ENCODE results near the gene NELL1. TPM values are rescaled to one million over a fixed set of nuclear protein-coding genes. Genes with fewer than 3 reads are reported as not detected.

The NELL1 gene
- total RNA-seq, 1 donor from 2014 or later, result not detected

DNA sequence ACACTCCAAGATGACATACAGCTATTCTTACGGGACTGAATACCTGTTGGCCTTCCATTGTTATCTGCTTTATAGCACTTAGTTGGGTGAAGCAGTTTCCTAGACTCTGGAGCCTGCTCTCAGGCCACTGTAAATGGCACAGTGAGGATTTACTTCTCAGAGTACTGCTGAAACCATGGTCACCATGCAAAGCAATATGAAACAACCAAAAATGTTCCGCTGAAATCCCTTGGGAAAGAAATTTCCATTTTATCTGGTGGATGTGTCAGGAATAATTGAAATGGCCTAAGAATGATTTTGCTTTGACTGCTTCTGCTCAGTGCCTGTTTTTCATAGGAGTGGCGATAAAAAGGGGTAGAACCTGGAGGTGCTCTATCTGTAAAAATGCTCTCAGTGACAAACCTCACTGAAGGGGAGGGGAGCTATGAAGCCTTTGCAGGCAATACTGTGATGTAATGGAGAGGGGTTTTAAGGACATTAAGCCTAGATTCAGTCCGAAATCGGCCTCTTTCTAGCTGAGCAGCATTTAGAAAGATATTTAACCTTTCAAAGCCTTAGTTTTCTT lies 871.9 kb downstream of the NELL1 start:
- Mint-ChIP-seq H3K4me3 (no peak overlapping the region), H3K36me3 (ENCODE audit: low read depth) (no peaks in the 10 kb centered on the region), H3K9me3 (peaks cover 4% of the 10 kb centered on the region), H3K4me1 (no peaks in the 10 kb centered on the region), H3K27me3 (no peaks in the 10 kb centered on the region), H3K27ac (no peak overlapping the region)
- CTCF ChIA-PET, result no interaction called here
- TF ChIP-seq, protein P1, sequence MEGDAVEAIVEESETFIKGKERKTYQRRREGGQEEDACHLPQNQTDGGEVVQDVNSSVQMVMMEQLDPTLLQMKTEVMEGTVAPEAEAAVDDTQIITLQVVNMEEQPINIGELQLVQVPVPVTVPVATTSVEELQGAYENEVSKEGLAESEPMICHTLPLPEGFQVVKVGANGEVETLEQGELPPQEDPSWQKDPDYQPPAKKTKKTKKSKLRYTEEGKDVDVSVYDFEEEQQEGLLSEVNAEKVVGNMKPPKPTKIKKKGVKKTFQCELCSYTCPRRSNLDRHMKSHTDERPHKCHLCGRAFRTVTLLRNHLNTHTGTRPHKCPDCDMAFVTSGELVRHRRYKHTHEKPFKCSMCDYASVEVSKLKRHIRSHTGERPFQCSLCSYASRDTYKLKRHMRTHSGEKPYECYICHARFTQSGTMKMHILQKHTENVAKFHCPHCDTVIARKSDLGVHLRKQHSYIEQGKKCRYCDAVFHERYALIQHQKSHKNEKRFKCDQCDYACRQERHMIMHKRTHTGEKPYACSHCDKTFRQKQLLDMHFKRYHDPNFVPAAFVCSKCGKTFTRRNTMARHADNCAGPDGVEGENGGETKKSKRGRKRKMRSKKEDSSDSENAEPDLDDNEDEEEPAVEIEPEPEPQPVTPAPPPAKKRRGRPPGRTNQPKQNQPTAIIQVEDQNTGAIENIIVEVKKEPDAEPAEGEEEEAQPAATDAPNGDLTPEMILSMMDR (IDR thresholded peaks at IDR 0.05), result no peak
- ATAC-seq (ENCODE audit: low read depth) (no peak), DNase-seq (no peak)
- POLR2A ChIA-PET, result no interaction called here
- intact Hi-C loops (cut with micrococcal nuclease), result no loop called here

DNA sequence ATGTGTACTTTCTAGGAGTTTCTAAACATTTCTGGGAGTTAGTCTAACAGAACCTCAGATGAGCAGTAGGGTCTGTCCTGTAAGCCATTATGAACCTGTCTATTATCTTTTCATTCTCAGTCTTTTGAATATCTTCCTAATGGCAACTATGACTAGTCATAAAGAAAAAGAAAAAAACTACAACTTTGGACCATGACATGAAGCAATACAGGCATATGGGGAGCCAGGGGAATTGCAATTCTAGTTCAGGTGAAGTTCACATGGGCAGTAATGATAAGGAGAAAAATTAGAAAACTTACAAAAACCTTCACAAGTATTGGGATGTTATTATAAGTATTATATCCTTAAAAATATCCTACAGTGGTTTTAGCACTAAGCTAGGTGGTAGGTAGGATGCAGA lies 874.5 kb downstream of the NELL1 start:
- DNase-seq (no peak), ATAC-seq (ENCODE audit: low read depth) (no peak)
- TF ChIP-seq, protein P1 (IDR thresholded peaks at IDR 0.05), result no peak
- Mint-ChIP-seq H3K27me3 (no peaks in the 10 kb centered on the region), H3K27ac (no peak overlapping the region), H3K4me1 (no peaks in the 10 kb centered on the region), H3K9me3 (peaks cover 6% of the 10 kb centered on the region), H3K36me3 (ENCODE audit: low read depth) (no peaks in the 10 kb centered on the region), H3K4me3 (no peak overlapping the region)
- intact Hi-C loops (cut with micrococcal nuclease), result no loop called here
- ChIA-PET POLR2A (no interaction called here), CTCF (no interaction called here)

DNA sequence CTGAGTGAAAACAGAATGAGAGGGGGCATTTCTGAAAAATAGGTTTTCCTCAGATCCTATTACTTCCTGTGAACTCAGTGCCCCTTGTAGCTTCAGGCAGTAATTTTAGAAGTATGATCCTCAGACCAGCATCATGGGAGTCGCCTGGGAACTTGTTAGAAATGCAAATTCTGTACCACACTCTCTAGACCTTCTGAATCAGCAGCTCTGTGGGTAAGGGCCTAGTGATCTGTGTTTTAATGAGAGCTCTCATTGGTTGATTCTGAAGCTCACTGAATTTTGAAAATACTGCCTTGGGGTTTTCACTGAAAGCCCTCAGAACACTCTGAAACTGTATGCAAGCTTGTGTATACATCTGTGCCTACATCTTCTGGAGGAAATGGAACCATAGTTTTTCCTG lies 876.3 kb downstream of the NELL1 start:
- intact Hi-C loops (cut with micrococcal nuclease), result no loop called here
- ATAC-seq (ENCODE audit: low read depth) (no peak), DNase-seq (no peak)
- no peaks in the 10 kb centered on the region for H3K36me3 Mint-ChIP-seq (ENCODE audit: low read depth)
- H3K4me1 Mint-ChIP-seq, result no peaks in the 10 kb centered on the region
- TF ChIP-seq, protein P1 (IDR thresholded peaks at IDR 0.05), result no peak
- ChIA-PET POLR2A (no interaction called here), CTCF (no interaction called here)
- H3K27ac Mint-ChIP-seq, result no peak overlapping the region
- peaks cover 2% of the 10 kb centered on the region for H3K9me3 Mint-ChIP-seq
- no peaks in the 10 kb centered on the region for H3K27me3 Mint-ChIP-seq
- no peak overlapping the region for H3K4me3 Mint-ChIP-seq

DNA sequence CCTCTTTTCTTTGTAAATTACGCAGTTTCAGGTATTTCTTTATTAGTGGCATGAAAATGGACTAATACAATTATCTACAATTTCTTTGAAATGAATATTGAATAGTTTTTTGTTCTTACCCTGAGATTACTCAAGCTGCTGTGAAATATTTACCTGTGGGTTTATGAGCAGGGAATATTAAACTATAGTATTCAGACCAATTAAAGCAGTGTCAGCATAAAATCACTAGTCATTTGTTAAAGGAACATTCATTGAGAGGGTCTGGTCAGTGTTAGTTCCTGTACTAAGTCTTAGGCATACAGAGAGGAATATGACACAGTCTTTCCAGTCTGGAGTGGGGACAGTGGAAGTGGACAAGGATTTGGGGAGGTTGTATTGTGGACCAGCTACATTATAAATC lies 877.3 kb downstream of the NELL1 start:
- Mint-ChIP-seq H3K27me3 (no peaks in the 10 kb centered on the region), H3K27ac (no peak overlapping the region), H3K9me3 (peaks cover 2% of the 10 kb centered on the region), H3K4me3 (no peak overlapping the region), H3K36me3 (ENCODE audit: low read depth) (no peaks in the 10 kb centered on the region), H3K4me1 (no peaks in the 10 kb centered on the region)
- intact Hi-C loops (cut with micrococcal nuclease), result no loop called here
- CTCF ChIA-PET, result no interaction called here
- ATAC-seq (ENCODE audit: low read depth) (no peak), DNase-seq (no peak)
- POLR2A ChIA-PET, result no interaction called here
- TF ChIP-seq, protein P1 (IDR thresholded peaks at IDR 0.05), result no peak

DNA sequence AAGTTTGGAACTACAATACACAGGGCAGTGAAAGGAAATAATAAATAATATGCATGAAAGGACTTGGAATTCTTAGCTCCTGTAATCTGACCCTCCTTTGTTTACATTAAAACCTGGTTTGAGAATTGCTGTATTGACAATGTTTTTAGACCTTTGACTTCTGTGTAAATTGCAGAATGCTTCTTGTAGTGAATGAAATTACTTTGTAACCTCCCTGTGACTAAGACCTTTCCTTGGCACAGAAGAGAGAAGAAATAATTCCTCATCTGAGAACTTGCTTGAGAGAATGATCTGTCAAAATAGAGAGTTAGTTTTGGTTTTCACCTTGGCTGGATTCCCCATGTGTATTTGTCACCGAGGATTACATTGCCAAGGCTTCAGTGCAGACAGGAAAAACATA lies 883.5 kb downstream of the NELL1 start:
- no peak for DNase-seq
- Mint-ChIP-seq H3K9me3 (no peaks in the 10 kb centered on the region), H3K4me1 (no peaks in the 10 kb centered on the region), H3K27ac (no peak overlapping the region), H3K4me3 (no peak overlapping the region), H3K27me3 (no peaks in the 10 kb centered on the region), H3K36me3 (ENCODE audit: low read depth) (no peaks in the 10 kb centered on the region)
- intact Hi-C loops (cut with micrococcal nuclease), result no loop called here
- ATAC-seq (ENCODE audit: low read depth), result no peak
- ChIA-PET CTCF (no interaction called here), POLR2A (no interaction called here)
- TF ChIP-seq, protein P1 (IDR thresholded peaks at IDR 0.05), result no peak
